Tibial nerve (tissue), 4 donors: Measurements from ENCODE around the gene OSTM1. TPM values are rescaled to one million over a fixed set of nuclear protein-coding genes. Genes with fewer than 3 reads are reported as not detected.

Source experiments
- DNase-seq, 2 donors: peaks; one replicate each; pipeline ENCODE4 v3.0.0-alpha.2; 2019; ENCODE audit warnings: low spot score in 2 of 2
- H3K27ac ChIP-seq, 4 donors: fragments of 200-600 bp; sonication (generic) in 3 of 4; one replicate each; pipeline ENCODE4 v1.5.1; 2017 to 2019; ENCODE audit warnings: mild to moderate bottlenecking in 1 of 4
- H3K27me3 ChIP-seq, 2 donors: fragments of 200-600 bp; sonication (generic) in 1 of 2; one replicate each; pipeline versions ENCODE4 v1.5.1 to v1.6.0; 2017 to 2019
- H3K36me3 ChIP-seq, 3 donors: fragments of 200-600 bp; sonication (generic); one replicate each; pipeline ENCODE4 v1.5.1; 2018 to 2019
- H3K4me1 ChIP-seq, 4 donors: fragments of 200-600 bp; sonication (generic) in 3 of 4; one replicate each; pipeline ENCODE4 v1.5.1; 2017 to 2019
- H3K4me3 ChIP-seq, 4 donors: fragments of 200-600 bp; sonication (generic) in 3 of 4; one replicate each; pipeline ENCODE4 v1.5.1; 2017 to 2019; ENCODE audit warnings: mild to moderate bottlenecking in 1 of 4, moderate library complexity in 1 of 4
- H3K9me3 ChIP-seq, 4 donors: fragments of 200-600 bp; sonication (generic) in 3 of 4; one replicate each; pipeline ENCODE4 v1.5.1; 2017 to 2019
- EP300 ChIP-seq, 2 donors: sonication (generic); formaldehyde crosslinking; IDR thresholded peaks; one replicate each; pipeline ENCODE4 v1.6.1; 2017; ENCODE audit warnings: antibody characterized with exemption in 2 of 2, mild to moderate bottlenecking in 1 of 2
- POLR2A ChIP-seq, 2 donors: fragments of 450-650 bp; IDR thresholded peaks; one replicate each; pipeline ENCODE4 v1.6.1; 2017; ENCODE audit warnings: antibody characterized with exemption in 2 of 2, mild to moderate bottlenecking in 2 of 2, moderate library complexity in 2 of 2
- WGBS, 2 donors: methylation state at CpG; one replicate each; pipeline ENCODE4 v1.1.5; 2018; 5-methylcytosine and 5-hydroxymethylcytosine counted together
- total RNA-seq, 4 donors: library from RNA; depleted of rRNA; stranded (reverse); fragments of >200 nt; gene quantifications; one replicate each; pipeline ENCODE4 v1.1.0, GENCODE V29; 2016
- TF ChIP-seq, protein P1 (sequence below), 5 experiments: fragments of 200-600 bp in 3 of 5; fragments of 450-650 bp in 2 of 5; sonication (generic) in 3 of 5; IDR thresholded peaks; one replicate each; pipeline ENCODE4 v1.5.1; 2016 to 2019; ENCODE audit warnings: antibody characterized with exemption in 5 of 5, mild to moderate bottlenecking in 3 of 5, moderate library complexity in 2 of 5

Gene OSTM1
- total RNA-seq, 4 donors from 2014 or later, result 49.8 to 136 (median 96.0) TPM

GRCh38 chr6:108116546-108117426 lies 42.2 kb upstream of the OSTM1 start:
- H3K27ac ChIP-seq, result no peak overlapping the region
- no peak for DNase-seq
- H3K4me1 ChIP-seq, result peaks cover 0 to 69% (median 46%) of the 10 kb centered on the region in 4 donors
- TF ChIP-seq, protein P1, sequence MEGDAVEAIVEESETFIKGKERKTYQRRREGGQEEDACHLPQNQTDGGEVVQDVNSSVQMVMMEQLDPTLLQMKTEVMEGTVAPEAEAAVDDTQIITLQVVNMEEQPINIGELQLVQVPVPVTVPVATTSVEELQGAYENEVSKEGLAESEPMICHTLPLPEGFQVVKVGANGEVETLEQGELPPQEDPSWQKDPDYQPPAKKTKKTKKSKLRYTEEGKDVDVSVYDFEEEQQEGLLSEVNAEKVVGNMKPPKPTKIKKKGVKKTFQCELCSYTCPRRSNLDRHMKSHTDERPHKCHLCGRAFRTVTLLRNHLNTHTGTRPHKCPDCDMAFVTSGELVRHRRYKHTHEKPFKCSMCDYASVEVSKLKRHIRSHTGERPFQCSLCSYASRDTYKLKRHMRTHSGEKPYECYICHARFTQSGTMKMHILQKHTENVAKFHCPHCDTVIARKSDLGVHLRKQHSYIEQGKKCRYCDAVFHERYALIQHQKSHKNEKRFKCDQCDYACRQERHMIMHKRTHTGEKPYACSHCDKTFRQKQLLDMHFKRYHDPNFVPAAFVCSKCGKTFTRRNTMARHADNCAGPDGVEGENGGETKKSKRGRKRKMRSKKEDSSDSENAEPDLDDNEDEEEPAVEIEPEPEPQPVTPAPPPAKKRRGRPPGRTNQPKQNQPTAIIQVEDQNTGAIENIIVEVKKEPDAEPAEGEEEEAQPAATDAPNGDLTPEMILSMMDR (IDR thresholded peaks at IDR 0.05), result no peak
- no peak for TF ChIP-seq EP300 (IDR thresholded peaks at IDR 0.05)
- no peak for TF ChIP-seq POLR2A (IDR thresholded peaks at IDR 0.05)
- WGBS, 2 donors, result 9 to 17% methylated on average over 35 to 45 of the region's 46 CpGs
- H3K9me3 ChIP-seq, result no peaks in the 10 kb centered on the region
- peak overlapping the region in 2 of 4 donors; percentile 64 to 74 for H3K4me3 ChIP-seq
- H3K27me3 ChIP-seq, result peaks cover 0 to 84% of the 10 kb centered on the region in 2 donors
- H3K36me3 ChIP-seq, result no peaks in the 10 kb centered on the region

DNA sequence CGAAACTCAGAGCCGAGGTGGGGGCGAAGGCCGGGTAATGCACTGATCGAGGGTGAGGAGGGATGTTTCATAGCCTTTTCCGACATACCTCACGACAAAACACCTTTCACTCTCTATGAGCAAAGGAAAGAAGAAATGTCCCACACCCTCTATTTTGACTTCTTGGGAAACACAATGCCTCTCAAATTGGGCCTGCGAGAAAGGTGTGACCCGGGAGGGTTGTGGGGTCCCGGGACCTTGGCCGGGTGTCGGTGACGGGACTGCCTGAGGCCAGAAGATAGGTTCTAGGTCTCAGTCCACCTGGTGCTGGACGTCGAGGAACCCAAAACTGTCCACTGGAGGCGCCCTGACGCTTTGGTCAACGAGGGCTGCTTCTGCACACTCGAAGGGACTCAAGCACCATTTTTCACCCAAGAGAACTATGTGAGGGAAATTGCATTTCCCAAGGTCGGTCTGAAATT lies 41.1 kb upstream of the OSTM1 start:
- no peaks in the 10 kb centered on the region for H3K9me3 ChIP-seq
- TF ChIP-seq, protein P1 (IDR thresholded peaks at IDR 0.05), result peak in 3 of 5 experiments; percentile 7 to 36 (median 11)
- TF ChIP-seq EP300 (IDR thresholded peaks at IDR 0.05) (no peak), POLR2A (IDR thresholded peaks at IDR 0.05) (no peak)
- H3K27me3 ChIP-seq, result peaks cover 0 to 77% of the 10 kb centered on the region in 2 donors
- peaks cover 0 to 69% (median 46%) of the 10 kb centered on the region in 4 donors for H3K4me1 ChIP-seq
- H3K4me3 ChIP-seq, result peak overlapping the region in 2 of 4 donors; percentile 12 to 48
- no peaks in the 10 kb centered on the region for H3K36me3 ChIP-seq
- no peak overlapping the region for H3K27ac ChIP-seq
- DNase-seq, result no peak
- WGBS, 2 donors, result 10 to 12% methylated on average over 19 to 20 of the region's 20 CpGs

- Histone ChIP-seq H3K4me3 (peak overlapping the region; percentile 12 to 48 (median 22)), H3K9me3 (no peaks in the 10 kb centered on the region), H3K4me1 (peaks cover 0 to 69% (median 46%) of the 10 kb centered on the region in 4 donors), H3K27ac (no peak overlapping the region), H3K36me3 (no peaks in the 10 kb centered on the region), H3K27me3 (peaks cover 0 to 73% of the 10 kb centered on the region in 2 donors)
- TF ChIP-seq POLR2A (IDR thresholded peaks at IDR 0.05), result no peak
- TF ChIP-seq, protein P1 (IDR thresholded peaks at IDR 0.05), result peak in 1 of 5 experiments; percentile 11
- WGBS, 2 donors, result 2% methylated on average over 50 of the region's 50 CpGs
- peak in 1 of 2 donors; percentile 35 for DNase-seq
These were observed 40.5 kb upstream of the OSTM1 start for GRCh38 chr6:108114841-108115597.

GRCh38 chr6:108113557-108114519 lies 39.3 kb upstream of the OSTM1 start:
- Histone ChIP-seq H3K9me3 (no peaks in the 10 kb centered on the region), H3K27ac (no peak overlapping the region), H3K4me1 (peaks cover 0 to 58% (median 38%) of the 10 kb centered on the region in 4 donors), H3K36me3 (no peaks in the 10 kb centered on the region), H3K27me3 (peaks cover 0 to 71% of the 10 kb centered on the region in 2 donors), H3K4me3 (peak overlapping the region in 3 of 4 donors; percentile 19 to 48 (median 24))
- 21 to 26% methylated on average over 30 to 37 of the region's 39 CpGs for WGBS, 2 donors
- TF ChIP-seq EP300 (IDR thresholded peaks at IDR 0.05) (no peak), POLR2A (IDR thresholded peaks at IDR 0.05) (no peak)
- TF ChIP-seq, protein P1 (IDR thresholded peaks at IDR 0.05), result peak; percentile 13 to 64 (median 53)
- peak in 1 of 2 donors; percentile 60 for DNase-seq
